ENCODE measurements around the gene IRGC.

IRGC gene

GRCh38 chr19:43726736-43727592, 11.1 kb downstream of the IRGC start:
- DNase-seq, result no peak

DNA sequence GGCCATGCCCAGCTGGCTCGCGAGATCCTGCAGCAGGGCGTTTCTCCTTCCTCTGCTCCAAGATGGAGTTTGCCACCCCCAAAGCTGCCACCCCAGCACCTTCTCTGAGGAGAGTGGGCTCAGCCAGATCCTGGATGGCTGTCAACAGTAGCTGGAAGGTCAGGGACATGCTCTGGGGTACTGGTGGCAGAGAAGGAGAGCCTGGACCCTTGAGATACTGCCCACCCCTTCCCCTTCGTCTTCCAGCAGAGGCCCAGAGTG, 11.6 kb downstream of the IRGC start:
- DNase-seq, result no peak

- no peak for DNase-seq
Observed at GRCh38 chr19:43729919-43730318, 14.0 kb downstream of the IRGC start.

DNA sequence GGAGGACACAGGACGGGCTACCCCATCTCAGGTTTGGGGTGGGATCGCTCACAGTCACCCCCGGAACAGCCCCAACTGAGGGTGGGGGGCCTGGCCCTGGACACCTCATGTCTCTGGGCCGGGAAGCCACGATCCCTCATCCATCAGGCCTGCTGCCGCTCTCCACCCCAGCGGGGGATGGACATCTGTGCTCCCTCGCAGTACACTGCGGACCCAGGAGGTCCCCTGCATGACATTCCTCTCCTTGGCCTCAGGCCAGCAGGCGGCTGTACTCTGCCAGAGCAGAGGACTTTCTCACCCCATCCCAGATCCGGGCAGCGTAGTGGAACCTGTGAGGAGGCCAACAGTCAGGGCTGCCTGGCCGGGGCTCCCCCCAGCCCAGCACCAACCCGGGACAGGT, 15.5 kb downstream of the IRGC start:
- DNase-seq, result no peak

- no peak for DNase-seq
Observed at GRCh38 chr19:43731846-43732245, 16.0 kb downstream of the IRGC start.

GRCh38 chr19:43735013-43735412, 19.1 kb downstream of the IRGC start:
- DNase-seq, result no peak

GRCh38 chr19:43735957-43736356, 20.1 kb downstream of the IRGC start:
- DNase-seq, result no peak

GRCh38 chr19:43738780-43739211, 22.9 kb downstream of the IRGC start:
- no peak for DNase-seq

DNA sequence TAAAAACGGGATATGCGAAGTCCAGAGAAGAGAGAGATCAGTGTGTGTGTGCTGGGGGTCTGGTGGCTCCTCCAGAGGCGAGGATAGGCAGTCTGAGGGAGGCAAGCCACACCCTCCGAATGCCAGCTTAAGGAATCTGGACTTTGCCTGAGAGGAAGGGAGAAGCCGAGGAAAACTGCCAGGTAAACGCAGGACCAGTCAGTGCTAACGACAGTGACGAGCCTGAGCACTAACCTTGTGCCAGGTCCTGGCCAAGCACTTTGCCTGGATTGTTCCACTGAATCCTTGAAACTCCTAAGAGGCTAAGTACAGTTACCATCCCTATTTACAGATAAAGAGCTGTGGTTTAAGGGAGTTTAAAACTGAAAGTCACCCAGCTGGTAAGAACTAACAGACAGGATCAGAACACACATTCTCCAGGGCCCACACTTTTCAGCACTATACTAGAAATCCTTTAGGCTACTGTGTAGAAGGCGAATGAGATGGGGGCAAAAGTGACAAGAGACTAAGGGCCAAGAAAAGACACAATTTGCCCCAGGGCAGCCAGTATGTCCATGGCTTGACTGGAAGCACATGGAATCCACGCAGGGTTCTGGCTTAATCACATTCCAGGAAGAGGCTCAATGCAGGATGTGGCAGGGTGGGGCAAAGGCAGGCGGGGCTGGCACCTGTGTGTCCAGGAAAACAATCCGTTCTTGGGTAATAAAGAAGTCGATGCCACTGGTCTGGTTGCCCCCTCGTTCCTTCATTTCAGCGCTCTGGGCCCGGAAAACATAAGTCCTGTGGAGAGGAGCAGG, 23.8 kb downstream of the IRGC start:
- DNase-seq, result no peak

- DNase-seq, result no peak
Observed at GRCh38 chr19:43741075-43741825, 25.4 kb downstream of the IRGC start.

DNA sequence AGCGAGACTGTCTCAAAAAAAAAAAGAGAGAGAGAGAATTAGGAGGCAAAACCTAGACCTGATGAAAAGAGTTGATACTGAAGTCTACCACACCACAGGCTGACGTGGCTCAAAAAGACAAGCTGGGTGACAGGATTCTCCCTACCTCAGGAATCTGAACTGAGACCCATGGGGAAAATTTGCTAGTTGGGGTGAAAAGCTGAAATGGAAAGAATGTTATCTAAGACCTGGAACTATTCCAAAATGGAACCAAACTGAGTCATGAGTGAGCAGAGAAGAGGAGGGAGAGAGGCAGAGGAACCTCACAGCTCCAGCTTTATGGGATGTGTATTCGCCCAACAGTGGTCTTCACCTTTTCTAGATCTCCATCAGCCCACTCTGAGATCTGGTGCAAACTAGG, 27.2 kb downstream of the IRGC start:
- no peak for DNase-seq

DNA sequence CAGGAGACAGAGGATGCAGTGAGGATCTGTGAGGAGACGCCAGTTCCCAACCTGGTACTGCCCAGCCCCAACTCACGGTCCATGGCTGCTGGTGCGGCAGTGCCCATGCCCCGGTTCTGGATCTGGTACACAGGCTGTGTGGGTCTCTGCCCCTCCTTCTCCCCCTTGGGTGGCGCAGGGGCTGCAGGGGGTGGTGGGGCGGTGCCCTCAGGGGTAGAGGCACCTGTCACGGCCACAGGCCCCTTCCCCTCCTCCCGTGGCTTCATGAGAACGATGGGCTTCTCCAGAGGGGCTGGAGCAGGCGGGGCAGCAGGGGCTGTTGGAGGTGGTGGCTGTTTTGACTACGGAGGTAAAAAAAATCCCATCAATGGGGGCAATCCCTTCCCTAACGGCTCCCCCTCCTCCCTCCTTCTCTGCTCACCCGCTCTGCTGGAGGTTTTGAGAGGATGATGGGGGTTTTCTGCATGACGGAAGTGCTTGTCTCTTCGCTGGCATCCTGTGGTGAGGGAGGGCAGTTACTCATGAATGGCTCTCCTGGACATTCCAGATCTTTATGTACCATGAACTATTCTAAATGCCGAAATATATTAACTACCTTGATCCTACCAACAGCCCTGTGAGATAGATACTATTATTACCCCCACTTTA, 31.8 kb downstream of the IRGC start:
- no peak for DNase-seq

- no peak for DNase-seq
Observed at GRCh38 chr19:43748205-43748594, 32.3 kb downstream of the IRGC start.

GRCh38 chr19:43748685-43749084, 32.8 kb downstream of the IRGC start:
- no peak for DNase-seq

- DNase-seq, result no peak
Observed at GRCh38 chr19:43749152-43749551, 33.3 kb downstream of the IRGC start.

DNA sequence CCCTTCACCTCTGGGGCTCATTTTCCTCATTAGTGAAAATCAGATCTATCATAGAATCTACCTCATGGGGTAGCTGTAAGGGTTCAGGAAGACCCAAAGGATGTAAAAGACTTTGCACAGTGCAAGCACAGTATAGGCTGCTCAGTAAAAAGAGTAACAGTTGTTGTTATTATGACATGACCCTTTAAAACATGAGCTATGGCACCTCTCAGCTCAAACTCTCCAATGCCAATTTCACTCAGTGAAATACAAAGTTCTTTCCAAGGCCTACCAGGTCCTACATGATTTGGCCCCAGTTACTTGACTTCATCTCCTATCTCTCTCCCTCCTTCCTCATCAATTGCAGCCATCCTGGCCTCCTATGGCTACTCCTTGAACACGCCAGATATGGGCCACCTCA, 34.0 kb downstream of the IRGC start:
- DNase-seq, result no peak

DNA sequence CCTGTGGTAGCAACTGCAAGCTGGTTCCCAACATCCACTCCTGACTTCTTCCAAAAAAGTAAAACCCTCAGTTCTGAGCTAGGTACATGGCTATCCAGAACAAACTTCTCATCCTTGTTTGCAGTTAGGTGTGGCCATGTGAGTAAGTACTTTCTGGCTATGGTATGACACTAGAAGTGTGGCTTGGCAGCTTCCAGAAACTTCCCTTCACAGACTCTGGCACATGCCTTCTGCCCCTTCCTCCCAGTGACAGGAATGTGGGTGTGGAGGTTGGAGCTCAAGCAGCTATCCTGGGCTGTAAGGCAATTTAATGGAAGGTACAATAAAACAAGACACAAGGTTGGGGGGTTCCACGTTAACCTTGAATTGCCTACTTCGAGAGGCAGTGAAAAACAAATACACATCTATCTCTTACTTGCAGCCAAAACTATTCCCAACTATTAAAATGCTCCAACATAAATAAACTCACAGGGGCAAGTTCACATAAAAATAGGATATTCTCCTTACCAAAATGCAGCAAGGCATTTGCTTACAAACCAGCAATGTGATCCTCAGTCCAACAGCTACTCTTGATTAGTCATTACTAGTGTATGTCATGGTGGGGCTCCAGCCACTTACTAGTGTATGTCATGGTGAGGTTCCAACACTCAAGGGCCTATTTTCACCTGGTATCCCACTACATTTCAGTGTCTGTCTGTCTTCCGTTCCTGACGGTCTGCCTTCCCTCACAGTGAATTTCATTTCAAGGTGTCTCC, 35.8 kb downstream of the IRGC start:
- DNase-seq, result no peak

- DNase-seq, result no peak
Observed at GRCh38 chr19:43752287-43752875, 36.5 kb downstream of the IRGC start.

DNA sequence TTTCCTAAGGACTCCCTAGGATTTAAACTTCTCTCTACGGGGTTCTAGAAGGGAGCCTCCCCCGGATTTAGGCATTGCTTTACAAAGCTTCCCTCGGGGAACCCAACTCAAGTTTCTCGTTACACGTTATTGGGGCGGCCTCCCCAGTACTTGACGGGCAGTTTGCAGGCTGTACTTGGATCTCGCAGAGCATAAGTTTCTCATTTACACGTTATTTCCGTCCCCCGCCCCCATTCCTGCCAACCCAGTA, 38.3 kb downstream of the IRGC start:
- DNase-seq, result no peak

DNA sequence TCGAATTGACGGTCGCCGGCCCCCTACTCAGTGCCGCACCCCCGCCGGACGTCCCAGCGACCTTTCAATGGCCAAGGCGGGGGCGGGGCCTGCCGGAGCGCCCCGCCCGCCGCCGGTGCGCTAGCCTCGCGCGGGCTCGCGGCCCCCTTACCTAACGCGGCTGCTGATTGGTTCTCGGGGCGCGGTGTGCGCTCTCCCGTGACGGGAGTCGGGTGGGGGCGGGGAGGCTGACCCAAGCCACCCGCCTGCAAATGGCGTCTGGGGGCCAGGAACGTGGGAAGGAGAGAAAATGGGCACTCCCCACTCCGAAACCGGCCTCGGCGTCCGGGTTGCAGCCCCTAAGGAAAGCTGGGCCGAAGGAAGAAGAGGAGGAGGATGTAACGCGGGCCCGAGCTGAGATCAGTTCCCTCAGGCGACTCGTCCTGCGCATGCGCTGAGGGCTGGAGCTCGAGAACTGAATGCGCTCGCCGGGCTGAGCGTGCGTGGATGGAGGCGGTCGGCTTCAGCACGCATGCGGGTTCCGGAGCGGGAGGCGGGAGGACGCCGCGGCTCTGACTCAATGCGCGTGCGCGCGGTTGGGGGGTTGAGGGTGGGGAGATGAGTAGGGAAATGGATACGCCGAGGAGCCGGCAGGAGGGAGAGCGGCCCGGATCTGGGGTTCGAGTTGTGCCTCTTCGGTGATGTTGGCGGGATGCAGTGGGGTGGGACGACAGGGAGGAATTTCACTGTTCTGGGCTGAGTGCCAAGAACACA, 38.8 kb downstream of the IRGC start, which contains the start of gene SMG9:
Gene SMG9, minus strand, starts transcription at position 460 of the 753 bp plus-strand sequence. CDS start 4,221 bp downstream, outside the sequence.
- DNase-seq, result peak; percentile 98

DNA sequence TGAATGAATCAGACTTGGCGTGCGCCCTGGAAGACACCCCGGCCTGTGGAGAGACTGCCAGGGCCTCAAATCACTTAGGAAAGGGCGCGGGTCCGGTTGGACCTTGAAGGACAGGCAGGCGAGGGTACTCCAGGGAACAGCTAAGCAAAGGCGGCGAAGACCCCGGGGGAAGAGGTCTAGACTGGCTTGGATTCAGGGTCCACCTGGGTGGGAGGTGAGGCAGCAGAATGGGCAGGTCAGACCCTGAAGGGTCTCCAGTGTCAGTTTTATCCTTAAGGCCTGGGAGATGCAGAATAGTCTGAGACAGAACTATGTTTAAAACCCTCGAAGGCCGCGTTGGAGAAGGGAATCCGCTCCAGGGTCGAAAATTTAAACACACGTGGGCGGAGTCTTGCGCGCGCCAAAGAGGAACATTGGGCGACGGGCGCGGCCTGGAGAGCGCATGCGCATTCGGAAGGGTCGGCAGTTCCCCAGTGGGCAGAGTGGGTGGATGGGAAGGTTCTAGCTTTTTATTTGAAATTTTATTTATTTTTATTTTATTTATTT, 39.5 kb downstream of the IRGC start:
- DNase-seq, result peak; percentile 66
